Measurements from ENCODE around the gene ARL15. TPM values are rescaled to one million over a fixed set of nuclear protein-coding genes. Genes with fewer than 3 reads are reported as not detected.
"Not testable (repeated sequence)": the region's sequence is repeated elsewhere in the genome, so short reads cannot be mapped to it uniquely, and the experiment has no call there.

The ARL15 gene
- total RNA-seq, 1 experiment from 2014 or later = 140 TPM

- Mint-ChIP-seq H3K36me3 (ENCODE audit: insufficient read depth, unreplicated experiment) (no peaks in the 10 kb centered on the region), H3K27ac (ENCODE audit: unreplicated experiment) (no peak overlapping the region), H3K9me3 (ENCODE audit: unreplicated experiment) (no peaks in the 10 kb centered on the region), H3K4me1 (ENCODE audit: low read depth, unreplicated experiment) (no peaks in the 10 kb centered on the region), H3K4me3 (ENCODE audit: unreplicated experiment) (no peak overlapping the region), H3K27me3 (ENCODE audit: insufficient read depth, unreplicated experiment) (no peaks in the 10 kb centered on the region)
- DNase-seq = no peak
- no peak for TF ChIP-seq CTCF (IDR thresholded peaks at IDR 0.05; ENCODE audit: insufficient read depth in 1 of 2, low read depth in 1 of 2, low read length in 1 of 2, severe bottlenecking in 1 of 2, unreplicated experiment in 1 of 2)
- no peaks in the 10 kb centered on the region for H3K36me3 ChIP-seq (ENCODE audit: control insufficient read depth, insufficient read depth, low read length)
- ChIA-PET POLR2A (no interaction called here), CTCF (no interaction called here)
- H3K4me3 ChIP-seq (ENCODE audit: low read depth, low read length) = no peak overlapping the region
- no peaks in the 10 kb centered on the region for H3K4me1 ChIP-seq
- no TSS peak for BruUV-seq (replicated peaks)
- peaks cover 8% of the 10 kb centered on the region for H3K9me3 ChIP-seq
- no peaks in the 10 kb centered on the region for H3K27me3 ChIP-seq (replicated peaks; ENCODE audit: control insufficient read depth, insufficient read depth, low read length)
- intact Hi-C loops (cut with micrococcal nuclease; ENCODE audit: unreplicated experiment) = no loop called here
Observed at GRCh38 chr5:53858700-53859456, 451.5 kb downstream of the ARL15 start.

DNA sequence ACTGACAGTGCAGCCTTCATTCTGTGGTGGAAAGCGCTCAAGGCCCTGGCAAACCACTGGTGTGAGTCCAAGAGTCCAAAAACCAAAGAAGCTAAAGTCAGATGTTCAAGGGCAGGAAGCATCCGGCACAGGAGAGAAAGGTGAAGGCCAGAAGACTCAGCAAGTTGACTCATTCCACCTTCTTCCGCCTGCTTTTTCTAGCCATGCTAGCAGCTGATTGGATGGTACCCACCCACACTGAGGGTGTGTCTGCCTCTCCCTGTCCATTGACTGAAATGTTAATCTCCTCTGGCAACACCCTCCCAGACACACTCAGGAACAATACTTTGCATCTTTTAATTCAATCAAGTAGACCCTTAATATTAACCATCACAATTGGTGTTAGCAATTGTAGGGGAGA, 453.9 kb downstream of the ARL15 start:
- no peak overlapping the region for H3K4me3 ChIP-seq (ENCODE audit: low read depth, low read length)
- Mint-ChIP-seq H3K4me1 (ENCODE audit: low read depth, unreplicated experiment) (no peaks in the 10 kb centered on the region), H3K36me3 (ENCODE audit: insufficient read depth, unreplicated experiment) (no peaks in the 10 kb centered on the region), H3K27ac (ENCODE audit: unreplicated experiment) (no peak overlapping the region), H3K9me3 (ENCODE audit: unreplicated experiment) (no peaks in the 10 kb centered on the region), H3K27me3 (ENCODE audit: insufficient read depth, unreplicated experiment) (peaks cover 3% of the 10 kb centered on the region), H3K4me3 (ENCODE audit: unreplicated experiment) (no peak overlapping the region)
- H3K9me3 ChIP-seq = peaks cover 8% of the 10 kb centered on the region
- intact Hi-C loops (cut with micrococcal nuclease; ENCODE audit: unreplicated experiment) = no loop called here
- BruUV-seq (replicated peaks) = no TSS peak
- no peaks in the 10 kb centered on the region for H3K27me3 ChIP-seq (replicated peaks; ENCODE audit: control insufficient read depth, insufficient read depth, low read length)
- no peaks in the 10 kb centered on the region for H3K4me1 ChIP-seq
- H3K36me3 ChIP-seq (ENCODE audit: control insufficient read depth, insufficient read depth, low read length) = no peaks in the 10 kb centered on the region
- POLR2A ChIA-PET = no interaction called here
- no peak for TF ChIP-seq CTCF (IDR thresholded peaks at IDR 0.05; ENCODE audit: insufficient read depth in 1 of 2, low read depth in 1 of 2, low read length in 1 of 2, severe bottlenecking in 1 of 2, unreplicated experiment in 1 of 2)
- CTCF ChIA-PET = no interaction called here
- DNase-seq = no peak

- H3K4me3 Mint-ChIP-seq (ENCODE audit: unreplicated experiment); H3K27me3 Mint-ChIP-seq (ENCODE audit: insufficient read depth, unreplicated experiment); H3K36me3 Mint-ChIP-seq (ENCODE audit: insufficient read depth, unreplicated experiment); DNase-seq; H3K4me1 Mint-ChIP-seq (ENCODE audit: low read depth, unreplicated experiment); intact Hi-C loops (cut with micrococcal nuclease; ENCODE audit: unreplicated experiment); BruUV-seq (replicated peaks); H3K27me3 ChIP-seq (replicated peaks; ENCODE audit: control insufficient read depth, insufficient read depth, low read length); H3K4me1 ChIP-seq; H3K4me3 ChIP-seq (ENCODE audit: low read depth, low read length); POLR2A ChIA-PET; H3K9me3 ChIP-seq; H3K27ac Mint-ChIP-seq (ENCODE audit: unreplicated experiment); H3K36me3 ChIP-seq (ENCODE audit: control insufficient read depth, insufficient read depth, low read length): not testable (repeated sequence)
- peaks cover 22% of the 10 kb centered on the region for H3K9me3 Mint-ChIP-seq (ENCODE audit: unreplicated experiment)
- CTCF ChIA-PET = interaction anchor here (0.6 kb wide), 1 partner anchor 82 kb away, joined by 3 read pairs; no protein-coding TSS in a partner anchor
Observed at GRCh38 chr5:53836851-53837430, 473.4 kb downstream of the ARL15 start.

Measured in Caco-2 (cell line).